Measurements from ENCODE around the gene NINJ2.
"Not testable (repeated sequence)": the region's sequence is repeated elsewhere in the genome, so short reads cannot be mapped to it uniquely, and the experiment has no call there.

The NINJ2 gene

GRCh38 chr12:581321-581720, 81.9 kb downstream of the NINJ2 start:
- CTCF ChIA-PET: interaction anchor here (0.8 kb wide), 1 partner anchor 537 kb away, joined by 3 read pairs; no protein-coding TSS in a partner anchor
- no peak for TF ChIP-seq CTCF (IDR thresholded peaks at IDR 0.05; ENCODE audit: control extremely low read depth, extremely low read depth, low read depth, missing control alignments)
- no peak for DNase-seq (ENCODE audit: extremely low spot score)
- POLR2A ChIA-PET: interaction anchor here (0.7 kb wide), 1 partner anchor 142 kb away, joined by 4 read pairs; no protein-coding TSS in a partner anchor

- TF ChIP-seq CTCF (IDR thresholded peaks at IDR 0.05; ENCODE audit: control extremely low read depth, extremely low read depth, low read depth, missing control alignments): no peak
- ChIA-PET POLR2A (interaction anchor here (0.7 kb wide), 1 partner anchor 141 kb away, joined by 4 read pairs; no protein-coding TSS in a partner anchor), CTCF (interaction anchor here (0.8 to 1.6 kb wide), 2 partner anchors 234 to 537 kb away, joined by 3 to 6 read pairs; no protein-coding TSS in a partner anchor)
- no peak for DNase-seq (ENCODE audit: extremely low spot score)
Observed at GRCh38 chr12:580813-581212, 82.4 kb downstream of the NINJ2 start.

- ChIA-PET POLR2A (no interaction called here), CTCF (interaction anchor here (0.8 to 3.0 kb wide), 7 partner anchors 10 to 370 kb away, joined by 3 to 14 read pairs (median 3); partner anchors contain the start of gene RAD52)
- TF ChIP-seq CTCF (IDR thresholded peaks at IDR 0.05; ENCODE audit: control extremely low read depth, extremely low read depth, low read depth, missing control alignments): no peak
- no peak for DNase-seq (ENCODE audit: extremely low spot score)
Observed at GRCh38 chr12:579420-580110, 83.7 kb downstream of the NINJ2 start.

- no peak for TF ChIP-seq CTCF (IDR thresholded peaks at IDR 0.05; ENCODE audit: control extremely low read depth, extremely low read depth, low read depth, missing control alignments)
- ChIA-PET POLR2A (no interaction called here), CTCF (interaction anchor here (0.8 to 4.7 kb wide), 10 partner anchors 9 to 539 kb away, joined by 3 to 32 read pairs (median 4); partner anchors contain the start of genes RAD52 and WNK1)
- DNase-seq (ENCODE audit: extremely low spot score): no peak
Observed at GRCh38 chr12:578748-579419, 84.4 kb downstream of the NINJ2 start.

- CTCF ChIA-PET: interaction anchor here (0.8 to 4.7 kb wide), 7 partner anchors 8 to 540 kb away, joined by 3 to 32 read pairs (median 5); partner anchors contain the start of gene WNK1
- DNase-seq (ENCODE audit: extremely low spot score); POLR2A ChIA-PET: not testable (repeated sequence)
Observed at GRCh38 chr12:577994-578747, 85.1 kb downstream of the NINJ2 start.

- CTCF ChIA-PET: interaction anchor here (0.6 to 4.7 kb wide), 50 partner anchors 11 to 1016 kb away, joined by 3 to 49 read pairs (median 5); partner anchors contain the start of genes RAD52 and WNK1
- no peak for TF ChIP-seq CTCF (IDR thresholded peaks at IDR 0.05; ENCODE audit: control extremely low read depth, extremely low read depth, low read depth, missing control alignments)
- DNase-seq (ENCODE audit: extremely low spot score): no peak
- POLR2A ChIA-PET: interaction anchor here (0.7 to 1.6 kb wide), 2 partner anchors 33 to 184 kb away, joined by 3 to 4 read pairs; no protein-coding TSS in a partner anchor
Observed at GRCh38 chr12:576615-577110, 86.6 kb downstream of the NINJ2 start.
